Dermis microvascular lymphatic vessel endothelial cell (primary cell): ENCODE measurements around the gene LPIN1. TPM values are rescaled to one million over a fixed set of nuclear protein-coding genes. Genes with fewer than 3 reads are reported as not detected.
"Not testable (repeated sequence)": the region's sequence is repeated elsewhere in the genome, so short reads cannot be mapped to it uniquely, and the experiment has no call there.

Experiments used
- DNase-seq, 2 donors: peaks; one replicate each; pipeline versions ENCODE4 v3.0.0 to v3.0.0-alpha.2; 2010; ENCODE audit warnings: low read depth in 2 of 2
- total RNA-seq: library from RNA; depleted of rRNA; stranded (reverse); fragments of >200 nt; gene quantifications from 2 replicates; pipeline ENCODE4 v1.2.1, GENCODE V29; 2014

Gene LPIN1
- total RNA-seq, 1 donor from 2014 or later, result 14.1 TPM

- peak; percentile 85 to 99 for DNase-seq
These were observed 2.4 kb upstream of the LPIN1 start for GRCh38 chr2:11743846-11744553.

- peak in 1 of 2 donors; percentile 44 for DNase-seq
These were observed 1.6 kb upstream of the LPIN1 start for GRCh38 chr2:11744631-11745394.

- DNase-seq, result no peak
These were observed 638 bp upstream of the LPIN1 start for GRCh38 chr2:11745613-11746375.

- DNase-seq, result peak in 1 of 2 donors; percentile 36
These were observed 501 bp downstream of the LPIN1 start for GRCh38 chr2:11746807-11747459.

GRCh38 chr2:11748018-11748860, 1.8 kb downstream of the LPIN1 start:
- no peak for DNase-seq

GRCh38 chr2:11748861-11749645, 2.6 kb downstream of the LPIN1 start:
- DNase-seq, result no peak

- no peak for DNase-seq
These were observed 3.4 kb downstream of the LPIN1 start for GRCh38 chr2:11749646-11750349.

- DNase-seq, result no peak
These were observed 4.0 kb downstream of the LPIN1 start for GRCh38 chr2:11750422-11750821.

GRCh38 chr2:11750917-11751316, 4.5 kb downstream of the LPIN1 start:
- DNase-seq, result no peak

- no peak for DNase-seq
These were observed 6.5 kb downstream of the LPIN1 start for GRCh38 chr2:11752906-11753305.

- DNase-seq, result peak in 1 of 2 donors; percentile 64
These were observed 7.0 kb downstream of the LPIN1 start for GRCh38 chr2:11753452-11753885.

GRCh38 chr2:11753886-11754699, 7.7 kb downstream of the LPIN1 start:
- peak in 1 of 2 donors; percentile 81 for DNase-seq

GRCh38 chr2:11754700-11755015, 8.2 kb downstream of the LPIN1 start:
- DNase-seq, result no peak

GRCh38 chr2:11757101-11757500, 10.7 kb downstream of the LPIN1 start:
- DNase-seq, result no peak

GRCh38 chr2:11758187-11758586, 11.8 kb downstream of the LPIN1 start:
- no peak for DNase-seq

GRCh38 chr2:11758647-11759046, 12.2 kb downstream of the LPIN1 start:
- DNase-seq, result no peak

GRCh38 chr2:11759182-11759975, 12.9 kb downstream of the LPIN1 start:
- not testable (repeated sequence) for DNase-seq

- no peak for DNase-seq
These were observed 14.8 kb downstream of the LPIN1 start for GRCh38 chr2:11761259-11761658.
